Breast epithelium (tissue), 3 donors: ENCODE results near the gene TSFM.

Source experiments
- CTCF ChIP-seq, 3 donors: fragments of 450-650 bp; IDR thresholded peaks; one replicate each; pipeline ENCODE4 v1.5.1; 2016 to 2017; ENCODE audit warnings: antibody characterized with exemption in 3 of 3, mild to moderate bottlenecking in 3 of 3, moderate library complexity in 3 of 3
- POLR2A ChIP-seq: fragments of 450-650 bp; IDR thresholded peaks from one replicate; pipeline ENCODE4 v1.6.1; 2016; ENCODE audit warnings: antibody characterized with exemption, mild to moderate bottlenecking, moderate library complexity

- no peak for TF ChIP-seq POLR2A
- TF ChIP-seq CTCF (IDR thresholded peaks at IDR 0.05), result no peak
These were observed 14.4 kb downstream of the TSFM start for GRCh38 chr12:57796996-57797395.
